HG03280 (cell line): ENCODE data around the gene COL4A1.

Experiments
- ATAC-seq: cut with Tn5 transposase; IDR thresholded peaks from one replicate; pipeline ENCODE4 v1.9.1; 2021; ENCODE audit warnings: mild to moderate bottlenecking, moderate library complexity; ENCODE audit not compliant: unreplicated experiment

The COL4A1 gene

GRCh38 chr13:110263404-110263803 is 43.6 kb downstream of the COL4A1 start:
- ATAC-seq, result no peak

DNA sequence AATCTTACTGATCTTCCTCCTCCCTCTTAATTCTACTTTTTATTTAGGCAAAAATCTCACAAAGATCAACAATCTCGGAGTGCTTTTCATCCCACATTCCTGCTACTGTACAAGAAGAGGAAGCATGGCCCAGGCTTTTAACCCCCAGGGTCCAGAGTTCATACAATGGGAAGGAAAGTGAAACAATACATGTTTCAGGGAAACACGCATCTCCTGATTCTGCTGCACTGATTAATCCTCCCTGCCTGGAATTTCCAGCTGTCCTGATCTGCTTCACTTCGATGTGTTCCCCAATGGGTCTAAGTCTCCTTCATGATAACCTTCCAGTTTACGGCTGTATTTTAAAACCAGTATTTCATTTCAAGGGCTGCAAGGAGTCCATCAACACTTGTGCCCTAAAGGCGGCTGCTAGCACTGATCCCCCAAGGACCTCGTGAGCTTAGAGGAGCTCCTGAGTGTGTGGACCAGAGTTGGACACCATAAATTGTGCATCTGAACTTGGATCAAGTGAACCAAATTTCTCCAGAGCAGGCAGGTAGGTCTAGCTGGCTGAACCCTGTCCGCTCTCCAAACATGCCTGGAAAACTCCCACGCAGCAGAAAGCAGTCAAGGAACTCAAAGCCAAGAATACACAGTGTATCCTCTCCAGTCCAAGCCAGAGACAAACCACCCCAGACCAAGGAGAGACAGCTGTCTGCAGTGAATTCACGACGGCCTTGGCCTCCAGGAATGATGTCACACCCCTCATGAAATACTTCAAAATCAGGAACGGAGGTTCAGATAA is 44.3 kb downstream of the COL4A1 start:
- no peak for ATAC-seq

GRCh38 chr13:110262082-110262436 is 44.9 kb downstream of the COL4A1 start:
- ATAC-seq, result no peak

GRCh38 chr13:110261166-110262081 is 45.5 kb downstream of the COL4A1 start:
- no peak for ATAC-seq

DNA sequence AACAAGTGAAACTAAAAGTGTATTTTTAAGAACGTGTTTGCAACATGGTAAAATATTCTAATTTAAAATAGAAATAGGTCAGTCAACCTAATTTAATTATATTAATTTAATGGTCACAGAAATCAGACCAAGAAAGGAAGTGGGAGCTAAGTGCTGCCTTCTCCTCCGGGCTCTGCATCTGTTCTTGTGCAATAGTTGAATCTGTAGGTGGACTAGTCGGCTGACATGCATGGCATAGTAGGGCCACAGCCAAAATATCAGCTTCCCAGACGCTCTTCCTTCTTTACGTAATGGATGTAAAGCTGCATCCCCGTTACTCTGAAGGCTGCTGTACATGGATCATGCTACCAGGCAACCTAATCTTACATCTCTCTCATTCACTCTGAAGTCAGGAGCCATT is 47.3 kb downstream of the COL4A1 start:
- no peak for ATAC-seq

- no peak for ATAC-seq
These were observed 47.9 kb downstream of the COL4A1 start for GRCh38 chr13:110258876-110259631.

GRCh38 chr13:110257408-110257807 is 49.5 kb downstream of the COL4A1 start:
- no peak for ATAC-seq

GRCh38 chr13:110256126-110256905 is 50.6 kb downstream of the COL4A1 start:
- no peak for ATAC-seq

- no peak for ATAC-seq
These were observed 52.0 kb downstream of the COL4A1 start for GRCh38 chr13:110254751-110255553.

DNA sequence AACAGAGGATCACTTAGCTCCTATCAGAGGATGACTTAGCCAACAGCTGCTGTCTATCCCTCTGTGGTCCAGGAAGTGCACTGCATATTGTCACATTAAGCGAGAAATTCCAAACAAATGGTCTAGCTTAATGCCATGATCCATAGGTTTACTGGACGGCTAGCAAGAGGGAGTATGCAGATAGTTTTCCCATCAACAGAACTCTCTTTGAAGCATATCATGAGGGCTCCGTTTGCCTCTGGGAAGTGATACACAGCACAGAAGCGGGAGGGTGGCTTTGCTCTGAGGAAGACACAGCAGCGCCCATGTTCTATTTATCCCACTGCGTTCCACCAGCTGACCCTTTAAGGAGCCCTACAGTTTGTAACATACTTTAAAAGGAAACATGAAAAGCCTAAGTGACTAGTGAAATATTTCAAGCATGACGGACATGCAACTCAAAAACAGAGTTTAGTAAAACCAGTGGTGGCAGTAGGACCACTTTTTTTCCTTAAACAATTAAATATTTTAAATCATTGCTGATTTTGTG is 52.7 kb downstream of the COL4A1 start:
- no peak for ATAC-seq

GRCh38 chr13:110251193-110251819 is 55.7 kb downstream of the COL4A1 start:
- no peak for ATAC-seq

DNA sequence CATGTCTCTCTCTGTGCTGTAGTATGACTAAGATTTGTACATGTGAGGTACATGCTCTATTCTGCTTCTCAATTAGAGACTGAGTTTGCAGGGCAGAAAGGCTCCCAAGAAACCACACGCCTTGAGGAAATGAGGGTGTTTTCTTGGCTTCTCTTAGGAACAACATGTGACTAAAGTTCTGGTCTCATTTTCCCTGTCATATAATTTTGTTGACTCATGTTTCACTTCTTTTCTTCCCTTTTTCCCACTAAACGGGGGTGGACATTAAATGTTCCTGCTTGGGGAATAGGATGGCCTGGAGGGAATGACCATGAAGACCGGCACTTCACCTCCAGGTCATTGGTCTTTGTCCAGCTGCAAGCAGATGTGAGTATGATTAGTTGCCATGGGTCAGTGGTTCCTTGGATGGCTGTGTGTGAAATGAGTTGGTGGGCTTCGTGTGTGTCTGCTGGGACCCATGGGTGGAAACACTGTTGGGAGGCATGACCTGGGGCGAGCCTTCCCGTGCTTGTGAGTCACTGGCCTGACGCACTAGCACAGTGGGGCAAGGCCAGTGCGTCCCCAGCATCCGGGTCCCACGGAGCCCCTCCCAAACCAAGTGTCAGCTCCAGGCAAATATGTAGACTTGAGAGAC is 56.6 kb downstream of the COL4A1 start:
- no peak for ATAC-seq

DNA sequence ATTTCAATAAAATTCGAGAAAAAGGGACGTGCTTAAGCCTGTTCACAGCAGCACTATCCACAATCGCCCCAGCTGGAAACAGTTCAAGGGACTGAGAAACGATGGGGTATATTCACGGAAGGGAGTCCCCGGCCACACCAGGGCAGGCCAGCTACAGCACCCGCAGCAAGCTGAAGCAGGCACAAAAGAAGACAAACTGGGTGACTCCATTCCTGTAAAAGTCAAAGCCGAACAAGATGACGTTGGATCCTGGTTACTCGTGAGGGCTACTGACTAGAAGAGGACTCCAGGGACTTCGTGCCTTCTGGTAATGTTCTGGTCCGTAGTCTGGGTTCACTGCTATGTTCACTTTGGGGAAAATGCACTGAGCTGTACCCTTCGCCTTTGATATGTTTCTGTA is 57.6 kb downstream of the COL4A1 start:
- no peak for ATAC-seq

DNA sequence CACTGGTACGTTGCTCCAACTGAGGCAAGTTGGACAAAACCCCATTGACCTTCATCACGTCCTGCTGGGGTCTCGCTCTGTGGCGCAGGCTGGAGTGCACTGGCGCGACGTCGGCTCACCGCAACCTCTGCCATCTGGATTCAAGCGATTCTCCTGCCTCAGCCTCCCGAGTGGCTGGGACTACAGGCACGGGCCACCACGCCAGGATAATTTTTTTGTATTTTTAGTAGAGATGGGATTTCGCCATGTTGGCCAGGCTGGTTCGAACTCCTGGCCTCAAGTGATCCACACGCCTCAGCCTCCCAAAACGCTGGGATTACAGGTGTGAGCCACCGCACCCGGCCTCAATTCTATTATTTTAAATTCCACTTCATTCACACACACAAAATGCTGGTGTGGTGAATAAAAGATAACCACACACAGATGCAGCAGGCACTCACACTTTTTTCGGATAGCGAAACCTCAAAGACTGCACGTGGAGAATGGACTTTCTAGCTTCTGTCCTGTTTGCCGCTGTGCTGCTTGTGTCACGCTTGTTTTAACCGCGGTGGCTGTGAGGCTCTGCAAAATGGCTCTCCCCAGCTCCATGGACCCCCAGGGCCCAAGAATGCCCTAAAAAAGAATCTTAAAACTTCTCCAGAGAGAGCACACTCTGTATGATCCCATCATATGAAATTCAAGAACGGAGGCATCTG is 58.4 kb downstream of the COL4A1 start:
- no peak for ATAC-seq

DNA sequence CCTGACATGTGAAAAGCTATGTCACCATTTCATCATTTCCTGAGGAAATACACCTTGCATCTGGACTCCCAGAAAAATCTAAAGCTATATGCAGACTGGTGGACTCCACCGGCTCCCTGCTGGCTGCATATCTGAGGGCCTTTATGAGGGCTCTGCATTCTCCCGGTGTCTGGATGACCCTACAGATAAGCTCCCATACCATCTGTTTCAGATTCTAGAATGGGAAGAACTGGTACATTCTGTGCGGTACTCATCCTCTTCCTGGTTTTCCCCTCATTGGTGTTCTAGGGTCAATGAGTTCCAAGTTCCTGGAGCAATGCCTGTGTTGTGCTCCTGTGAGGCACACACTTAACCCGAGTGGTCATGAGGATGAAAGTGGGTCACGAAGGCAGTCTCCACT is 60.4 kb downstream of the COL4A1 start:
- ATAC-seq, result no peak

DNA sequence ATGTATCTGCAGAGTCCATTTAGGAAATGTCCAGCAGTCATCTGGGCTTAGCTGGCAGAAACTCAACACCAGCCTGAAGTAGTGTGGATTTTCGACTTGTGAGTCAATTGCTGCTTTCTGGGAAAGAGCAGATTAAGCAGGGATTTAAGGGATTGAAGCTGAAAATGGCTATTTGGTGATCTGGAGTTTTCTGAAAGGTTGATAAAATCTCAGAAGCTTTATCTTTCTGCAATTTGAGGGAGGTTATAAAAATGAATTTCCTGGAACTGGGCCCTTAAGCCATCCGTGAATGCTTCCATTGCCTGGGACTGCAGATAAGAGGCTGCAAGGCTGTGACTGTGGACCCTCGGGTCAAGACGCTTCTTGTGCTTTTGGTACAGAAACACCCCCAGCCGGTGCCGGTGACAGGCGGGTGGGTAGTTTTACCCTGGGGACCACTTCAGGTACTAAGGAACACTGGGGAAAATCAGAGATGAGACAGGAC is 61.5 kb downstream of the COL4A1 start:
- ATAC-seq, result no peak

DNA sequence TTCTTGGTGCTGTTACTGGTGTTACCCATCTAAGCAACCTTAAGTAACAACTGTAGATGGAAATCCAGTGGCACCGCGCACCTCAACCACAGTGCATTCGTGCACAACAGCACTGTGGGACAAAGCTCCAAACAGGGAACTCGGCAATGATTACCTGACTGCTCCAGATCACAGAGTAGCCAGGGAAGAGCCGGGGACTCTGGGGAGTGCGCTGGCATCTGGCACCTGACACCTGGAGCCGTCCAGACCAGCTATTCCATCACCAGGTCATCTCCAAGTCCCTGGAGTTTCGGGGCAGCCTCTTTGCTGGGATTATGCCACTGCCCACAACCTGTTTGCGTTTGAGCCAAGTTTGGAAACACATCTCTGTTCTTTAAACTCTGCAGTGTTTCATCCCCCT is 62.0 kb downstream of the COL4A1 start:
- ATAC-seq, result no peak
